Lower leg skin (tissue), 3 donors: ENCODE data around the gene PLAC8L1.

ENCODE experiments used
- POLR2A ChIP-seq, 2 donors: fragments of 450-650 bp; IDR thresholded peaks; one replicate each; pipeline ENCODE4 v1.6.1; 2016 to 2017; ENCODE audit warnings: antibody characterized with exemption in 2 of 2, mild to moderate bottlenecking in 1 of 2, moderate library complexity in 1 of 2
- TF ChIP-seq, protein P1 (sequence below), 3 donors: fragments of 450-650 bp; IDR thresholded peaks; one replicate each; pipeline ENCODE4 v1.5.1; 2016; ENCODE audit warnings: antibody characterized with exemption in 3 of 3, mild to moderate bottlenecking in 3 of 3, moderate library complexity in 2 of 3

DNA sequence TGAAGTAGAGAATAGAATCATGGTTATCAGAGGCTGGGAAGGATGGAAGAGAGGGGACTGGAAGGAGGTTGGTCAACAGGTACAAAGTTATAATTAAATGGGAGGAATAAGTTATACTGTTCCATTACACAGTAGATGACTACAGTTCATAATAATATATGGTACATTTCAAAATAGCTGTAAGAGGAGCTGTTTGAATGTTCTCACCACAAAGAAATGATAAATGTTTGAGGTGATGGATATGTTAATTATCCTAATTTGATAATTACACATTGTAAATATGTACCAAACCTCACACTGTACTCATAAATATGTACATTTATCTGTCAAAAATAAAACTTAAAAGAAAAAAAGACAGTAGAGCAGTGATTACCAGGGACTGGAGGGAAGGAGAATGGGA, 12.9 kb upstream of the PLAC8L1 start:
- TF ChIP-seq, protein P1, sequence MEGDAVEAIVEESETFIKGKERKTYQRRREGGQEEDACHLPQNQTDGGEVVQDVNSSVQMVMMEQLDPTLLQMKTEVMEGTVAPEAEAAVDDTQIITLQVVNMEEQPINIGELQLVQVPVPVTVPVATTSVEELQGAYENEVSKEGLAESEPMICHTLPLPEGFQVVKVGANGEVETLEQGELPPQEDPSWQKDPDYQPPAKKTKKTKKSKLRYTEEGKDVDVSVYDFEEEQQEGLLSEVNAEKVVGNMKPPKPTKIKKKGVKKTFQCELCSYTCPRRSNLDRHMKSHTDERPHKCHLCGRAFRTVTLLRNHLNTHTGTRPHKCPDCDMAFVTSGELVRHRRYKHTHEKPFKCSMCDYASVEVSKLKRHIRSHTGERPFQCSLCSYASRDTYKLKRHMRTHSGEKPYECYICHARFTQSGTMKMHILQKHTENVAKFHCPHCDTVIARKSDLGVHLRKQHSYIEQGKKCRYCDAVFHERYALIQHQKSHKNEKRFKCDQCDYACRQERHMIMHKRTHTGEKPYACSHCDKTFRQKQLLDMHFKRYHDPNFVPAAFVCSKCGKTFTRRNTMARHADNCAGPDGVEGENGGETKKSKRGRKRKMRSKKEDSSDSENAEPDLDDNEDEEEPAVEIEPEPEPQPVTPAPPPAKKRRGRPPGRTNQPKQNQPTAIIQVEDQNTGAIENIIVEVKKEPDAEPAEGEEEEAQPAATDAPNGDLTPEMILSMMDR (IDR thresholded peaks at IDR 0.05) = no peak
- TF ChIP-seq POLR2A (IDR thresholded peaks at IDR 0.05) = no peak
